Fibroblast of pulmonary artery (primary cell): ENCODE data around the gene SLCO4C1.
A peak's percentile ranks its signal among the peaks of the same experiment; 100 is the strongest.

Source experiments
- DNase-seq: peaks from one replicate; pipeline ENCODE4 v3.0.0-alpha.2; 2010; ENCODE audit warnings: low read depth
- H3K4me3 ChIP-seq: replicated peaks from 2 replicates; pipeline ENCODE4 v1.5.1; 2011; ENCODE audit warnings: low read depth, mild to moderate bottlenecking, control low read depth, low read length, moderate library complexity
- CTCF ChIP-seq: IDR thresholded peaks from 2 replicates; pipeline ENCODE4 v1.5.1; 2011; ENCODE audit warnings: mild to moderate bottlenecking, control low read depth, low read length, inconsistent platforms; ENCODE audit errors: missing control alignments

The SLCO4C1 gene

GRCh38 chr5:102309586-102309985 lies 13.5 kb upstream of the SLCO4C1 start:
- DNase-seq = no peak
- TF ChIP-seq CTCF = no peak
- H3K4me3 ChIP-seq = no peak overlapping the region

GRCh38 chr5:102307232-102307631 lies 11.1 kb upstream of the SLCO4C1 start:
- no peak overlapping the region for H3K4me3 ChIP-seq
- no peak for TF ChIP-seq CTCF
- DNase-seq = no peak

GRCh38 chr5:102306121-102306520 lies 10.0 kb upstream of the SLCO4C1 start:
- H3K4me3 ChIP-seq = no peak overlapping the region
- DNase-seq = no peak
- no peak for TF ChIP-seq CTCF

- no peak for DNase-seq
- H3K4me3 ChIP-seq = peak overlapping the region; percentile 17
- TF ChIP-seq CTCF = no peak
These were observed 428 bp downstream of the SLCO4C1 start for GRCh38 chr5:102295534-102296177.

GRCh38 chr5:102294886-102295395 lies 1.1 kb downstream of the SLCO4C1 start:
- no peak overlapping the region for H3K4me3 ChIP-seq
- DNase-seq = no peak
- no peak for TF ChIP-seq CTCF

- no peak for TF ChIP-seq CTCF
- DNase-seq = no peak
- no peak overlapping the region for H3K4me3 ChIP-seq
These were observed 6.1 kb downstream of the SLCO4C1 start for GRCh38 chr5:102290004-102290403.

GRCh38 chr5:102289251-102289899 lies 6.7 kb downstream of the SLCO4C1 start:
- TF ChIP-seq CTCF = no peak
- no peak for DNase-seq
- H3K4me3 ChIP-seq = no peak overlapping the region
